ENCODE measurements around the gene PERM1. TPM values are rescaled to one million over a fixed set of nuclear protein-coding genes. Genes with fewer than 3 reads are reported as not detected.

The PERM1 gene
- total and polyA plus RNA-seq, 4 donors: under 0.01 to 0.06 TPM; not detected in 2

- no peak overlapping the region for H3K27ac ChIP-seq (ENCODE audit: low read depth in 1 of 2, low read length in 2 of 2)
- H3K36me3 ChIP-seq (ENCODE audit: control insufficient read depth in 4 of 4, insufficient read depth in 3 of 4, low read depth in 1 of 4, low read length in 3 of 4): peaks cover 18 to 66% (median 31%) of the 10 kb centered on the region in 4 donors
- WGBS: 92% methylated on average over 13 of the region's 13 CpGs
- no peak overlapping the region for H3K9ac ChIP-seq (ENCODE audit: low read depth in 1 of 2, low read length in 2 of 2)
- H3K4me1 ChIP-seq (ENCODE audit: control insufficient read depth in 4 of 4, insufficient read depth in 4 of 4, low read length in 3 of 4): peaks cover 6 to 24% (median 17%) of the 10 kb centered on the region in 4 donors
- H3K27me3 ChIP-seq (ENCODE audit: control insufficient read depth in 4 of 4, insufficient read depth in 4 of 4, low read length in 3 of 4): no peaks in the 10 kb centered on the region
- no peak for TF ChIP-seq REST (IDR thresholded peaks at IDR 0.05)
- no peak for TF ChIP-seq HNF4G (IDR thresholded peaks at IDR 0.05)
- no peak for TF ChIP-seq MAX (IDR thresholded peaks at IDR 0.05)
- TF ChIP-seq ZBTB33 (IDR thresholded peaks at IDR 0.05): no peak
- no peak for TF ChIP-seq FOXA1 (IDR thresholded peaks at IDR 0.05)
- TF ChIP-seq CTCF (IDR thresholded peaks at IDR 0.05; ENCODE audit: low read depth, low read length, missing input control): no peak
- no peak for TF ChIP-seq TAF1 (conservative IDR thresholded peaks at IDR 0.05)
- no peak for TF ChIP-seq GABPA (IDR thresholded peaks at IDR 0.05 in 1 of 2, conservative IDR thresholded peaks at IDR 0.05 in 1 of 2)
- no peak for TF ChIP-seq NR2F2 (IDR thresholded peaks at IDR 0.05)
- no peak for TF ChIP-seq SP1 (IDR thresholded peaks at IDR 0.05)
- no peak for TF ChIP-seq ATF3 (IDR thresholded peaks at IDR 0.05)
- H3K4me3 ChIP-seq (ENCODE audit: low read depth in 1 of 3, low read length in 3 of 3): no peak overlapping the region
- no peaks in the 10 kb centered on the region for H3K9me3 ChIP-seq (ENCODE audit: control insufficient read depth in 4 of 4, low read length in 3 of 4)
- no peak for DNase-seq (ENCODE audit: low spot score)
These were observed 27.0 kb downstream of the PERM1 start for GRCh38 chr1:954927-955326.

- Histone ChIP-seq H3K9ac (ENCODE audit: low read depth in 1 of 2, low read length in 2 of 2) (no peak overlapping the region), H3K9me3 (ENCODE audit: control insufficient read depth in 4 of 4, low read length in 3 of 4) (no peaks in the 10 kb centered on the region), H3K4me3 (ENCODE audit: low read depth in 1 of 3, low read length in 3 of 3) (no peak overlapping the region), H3K36me3 (ENCODE audit: control insufficient read depth in 4 of 4, insufficient read depth in 3 of 4, low read depth in 1 of 4, low read length in 3 of 4) (peaks cover 27 to 77% (median 36%) of the 10 kb centered on the region in 4 donors), H3K27ac (ENCODE audit: low read depth in 1 of 2, low read length in 2 of 2) (no peak overlapping the region), H3K27me3 (ENCODE audit: control insufficient read depth in 4 of 4, insufficient read depth in 4 of 4, low read length in 3 of 4) (no peaks in the 10 kb centered on the region), H3K4me1 (ENCODE audit: control insufficient read depth in 4 of 4, insufficient read depth in 4 of 4, low read length in 3 of 4) (peaks cover 2 to 18% (median 14%) of the 10 kb centered on the region in 4 donors)
- 93% methylated on average over 32 of the region's 32 CpGs for WGBS
- TF ChIP-seq REST (IDR thresholded peaks at IDR 0.05): no peak
- TF ChIP-seq EGR1 (IDR thresholded peaks at IDR 0.05; ENCODE audit: low read depth in 2 of 2): no peak
- TF ChIP-seq TAF1 (conservative IDR thresholded peaks at IDR 0.05): no peak
- no peak for TF ChIP-seq HNF4G (IDR thresholded peaks at IDR 0.05)
- TF ChIP-seq JUND (IDR thresholded peaks at IDR 0.05): no peak
- no peak for TF ChIP-seq NR2F2 (IDR thresholded peaks at IDR 0.05)
- no peak for DNase-seq (ENCODE audit: low spot score)
These were observed 28.2 kb downstream of the PERM1 start for GRCh38 chr1:953524-954320.

Data from liver (tissue), 9 donors.